Middle frontal gyrus (tissue), 1 donor: ENCODE data around the gene HCFC1.
"Not testable (repeated sequence)": the region's sequence is repeated elsewhere in the genome, so short reads cannot be mapped to it uniquely, and the experiment has no call there.

Experiments
- DNase-seq: peaks from one replicate; pipeline ENCODE4 v3.0.0-alpha.2; 2015; ENCODE audit warnings: low spot score; ENCODE audit errors: extremely low spot score

The HCFC1 gene

DNA sequence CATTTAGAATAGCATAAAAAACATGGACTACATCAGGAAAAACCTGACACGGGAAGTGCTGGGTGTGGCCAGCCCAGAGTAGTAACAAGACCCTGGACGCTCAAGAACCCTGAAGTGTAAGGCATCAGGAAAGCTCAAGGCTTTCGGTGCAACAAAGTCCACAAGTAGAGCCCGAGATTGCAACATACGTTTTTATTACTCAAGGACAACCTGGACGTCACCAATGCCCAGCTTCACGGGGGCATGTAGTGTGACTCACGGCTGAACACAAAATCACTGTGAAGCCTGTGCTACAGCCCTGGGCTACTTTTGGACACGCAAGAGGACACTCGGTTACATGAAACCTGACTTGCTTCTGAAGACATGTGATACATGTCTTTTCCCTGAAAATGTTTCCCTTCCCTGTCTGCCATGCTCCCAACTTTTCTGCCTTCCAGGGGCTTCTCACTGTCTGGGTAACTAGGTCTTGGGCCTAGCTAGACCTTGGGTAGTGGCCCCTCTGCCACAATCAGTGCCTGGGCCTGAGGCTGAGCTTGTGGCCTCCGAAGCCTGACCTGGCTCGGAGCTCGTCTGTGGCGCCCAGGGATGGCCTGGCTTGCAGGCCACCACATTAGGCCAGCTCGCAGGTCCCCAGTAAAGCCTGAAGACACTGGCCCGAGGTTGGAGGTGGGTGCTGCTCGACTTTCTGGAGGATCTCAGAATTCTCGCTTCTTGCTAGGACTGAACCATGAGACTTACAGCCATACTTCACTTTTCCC is 38.9 kb upstream of the HCFC1 start:
- DNase-seq = no peak

DNA sequence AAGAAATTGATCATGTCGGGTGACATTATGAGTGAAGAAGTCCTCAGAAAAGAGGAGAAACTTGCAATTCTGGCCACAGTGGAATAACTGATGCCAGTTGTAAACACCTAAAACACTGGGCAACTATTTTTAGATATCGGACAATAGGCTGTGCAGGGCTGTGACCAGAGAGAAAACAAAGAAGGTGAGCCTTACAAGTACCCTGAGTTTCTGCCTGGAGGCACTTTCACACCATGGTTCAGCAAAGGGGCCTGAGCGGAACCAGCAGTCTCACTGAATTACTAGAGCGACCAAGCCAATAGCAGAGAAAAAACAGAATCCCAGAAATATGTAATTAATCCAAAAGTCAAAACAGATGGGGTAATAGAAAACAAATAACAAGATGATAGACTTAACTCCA is 36.9 kb upstream of the HCFC1 start:
- no peak for DNase-seq

DNA sequence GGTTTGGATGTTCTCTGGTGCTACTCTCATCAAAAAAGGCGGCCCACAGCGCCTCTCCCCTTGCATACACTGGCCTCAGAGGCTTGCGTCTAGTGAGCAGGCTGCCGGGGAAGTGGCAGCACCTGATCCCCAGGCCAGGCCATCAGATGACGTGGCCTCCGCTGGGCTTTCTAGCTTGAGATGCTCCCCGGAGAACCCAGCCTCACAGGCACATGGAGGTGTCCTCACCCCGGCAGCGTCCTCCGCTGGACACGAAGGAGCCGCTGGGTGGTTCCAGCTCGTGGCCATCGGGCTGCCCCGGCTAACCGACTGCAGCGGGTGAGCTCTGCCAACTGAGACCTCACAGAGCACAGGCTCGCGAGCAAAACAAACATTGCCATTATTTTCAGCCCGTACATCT is 35.3 kb upstream of the HCFC1 start:
- no peak for DNase-seq

DNA sequence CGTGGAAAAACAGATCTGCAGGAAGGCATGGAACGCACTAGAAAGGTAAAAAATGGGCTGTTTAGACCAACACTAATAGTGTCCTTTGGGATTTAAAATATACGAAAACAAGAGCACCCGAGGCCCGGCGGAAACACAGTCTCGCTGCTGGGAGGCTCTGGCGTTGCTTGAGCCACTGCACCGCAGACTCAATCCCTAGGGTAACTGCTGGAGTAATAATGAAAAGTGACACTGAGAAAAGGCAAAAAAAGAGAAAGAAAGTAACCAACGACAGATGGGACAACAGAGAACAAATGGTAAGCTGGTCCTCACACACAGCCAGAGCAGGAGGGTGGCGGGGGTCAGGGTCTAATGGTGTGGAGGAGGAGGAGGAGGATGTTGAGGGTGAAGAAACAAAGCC is 32.7 kb upstream of the HCFC1 start:
- no peak for DNase-seq

DNA sequence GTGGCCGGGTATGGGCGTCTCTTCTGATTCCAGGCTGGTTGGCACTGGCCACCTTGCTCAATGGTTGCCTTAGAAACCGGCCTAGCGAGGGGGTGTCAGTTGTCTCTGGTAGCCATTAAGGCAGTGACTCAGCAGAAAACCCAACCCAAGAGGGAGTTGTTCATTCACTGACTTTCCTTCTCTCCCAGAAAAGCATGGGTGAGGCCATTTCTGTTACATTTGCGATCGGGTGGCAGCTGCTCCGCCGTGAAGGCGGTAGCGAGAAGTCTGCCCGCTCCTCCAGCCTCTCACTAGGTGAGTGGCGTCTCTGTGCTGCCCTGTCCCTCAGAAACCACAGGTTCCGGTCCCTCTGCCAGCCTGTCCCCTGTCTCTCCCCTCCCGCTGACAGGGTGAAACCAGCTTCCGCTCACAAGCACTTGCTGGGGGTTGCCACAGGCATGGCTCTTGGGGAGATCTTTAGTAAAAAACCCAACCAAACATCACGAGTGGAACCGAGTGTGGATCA is 30.6 kb upstream of the HCFC1 start:
- peak; percentile 38 for DNase-seq

DNA sequence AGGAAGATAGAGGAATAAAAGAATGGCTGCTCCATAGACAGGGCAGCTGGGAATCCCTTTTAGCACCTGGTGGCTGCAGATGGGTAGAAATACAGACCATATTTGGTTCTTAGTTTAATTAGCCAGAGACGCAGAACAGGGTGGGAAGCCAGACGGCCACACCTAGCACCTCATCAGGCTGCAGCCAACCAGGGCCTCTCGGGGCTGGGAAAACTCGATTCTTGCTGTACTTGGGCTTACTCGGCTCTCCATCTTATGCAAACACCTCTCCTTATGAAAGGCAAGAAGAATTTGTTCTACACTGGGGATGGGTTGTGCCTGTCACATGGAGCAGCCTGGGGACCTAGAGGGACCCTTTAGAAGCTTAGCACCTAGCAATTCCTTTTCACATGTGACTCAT is 28.4 kb upstream of the HCFC1 start:
- DNase-seq = no peak

DNA sequence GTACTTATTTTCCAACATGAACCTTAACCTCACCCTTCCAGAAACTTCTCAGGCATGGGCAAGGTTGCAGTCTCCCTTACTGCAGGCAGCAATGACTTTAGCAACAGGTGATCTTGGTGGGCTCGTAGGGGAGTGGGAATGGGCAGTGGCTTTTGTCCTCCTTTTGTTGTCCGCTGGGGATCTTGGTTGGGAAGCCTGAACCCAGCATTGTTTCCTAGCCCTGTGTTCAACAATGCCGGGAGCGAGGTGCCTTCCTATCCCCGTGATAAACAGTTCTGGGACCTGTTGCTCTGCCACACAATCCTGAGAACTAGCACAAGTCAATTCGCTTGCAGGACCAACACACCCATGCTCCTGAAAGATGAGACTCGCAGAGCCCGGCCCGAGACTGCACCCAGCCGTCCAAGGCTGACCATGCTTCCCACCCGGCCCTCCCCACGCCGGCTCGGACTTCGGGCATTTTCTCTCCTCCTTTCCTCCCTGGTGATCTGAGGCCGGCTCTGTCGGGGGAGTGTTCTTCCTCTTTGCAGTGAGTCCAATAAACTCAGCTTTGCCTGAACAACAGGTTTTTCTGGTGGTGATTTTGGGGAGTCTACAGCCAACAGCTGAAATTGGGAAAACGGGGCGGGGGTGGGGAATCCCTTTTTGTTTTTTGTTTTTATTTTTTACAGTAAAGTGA is 27.9 kb upstream of the HCFC1 start:
- no peak for DNase-seq

DNA sequence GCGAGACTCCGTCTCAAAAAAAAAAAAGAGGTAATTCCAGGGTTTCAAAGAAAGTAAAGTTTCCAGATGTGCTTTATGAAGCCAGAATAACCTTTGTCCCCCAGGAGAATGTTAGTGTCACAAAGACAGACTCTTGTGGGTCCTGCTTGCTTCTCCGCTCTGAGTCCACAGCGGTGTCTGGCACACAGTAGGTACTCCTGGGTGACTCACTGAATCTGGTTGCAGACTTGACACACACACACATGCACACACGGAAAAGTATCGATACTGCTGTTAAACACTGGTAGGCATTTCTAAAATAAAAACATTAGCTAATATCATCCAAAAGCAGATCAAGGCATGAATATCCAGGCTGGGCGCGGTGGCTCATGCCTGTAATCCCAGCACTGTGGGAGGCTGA is 23.9 kb upstream of the HCFC1 start:
- DNase-seq = no peak

DNA sequence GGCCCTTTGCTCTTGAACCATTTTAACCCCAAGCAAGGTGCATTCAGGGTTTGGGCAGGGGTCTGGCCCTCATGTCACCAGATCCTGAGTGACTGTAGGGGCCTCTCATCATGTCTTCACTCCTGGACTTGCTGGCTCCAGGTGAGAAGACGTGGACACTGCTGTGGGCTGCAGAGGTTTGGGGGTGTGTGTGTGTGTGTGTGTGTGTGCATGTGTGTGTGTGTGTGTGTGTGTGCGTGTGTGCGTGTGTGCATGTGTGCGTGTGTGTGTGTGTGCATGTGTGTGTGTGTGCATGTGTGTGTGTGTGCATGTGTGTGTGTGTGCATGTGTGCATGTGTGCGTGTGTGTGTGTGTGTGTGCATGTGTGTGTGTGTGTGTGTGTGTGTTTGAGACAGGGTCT is 22.8 kb upstream of the HCFC1 start:
- DNase-seq = not testable (repeated sequence)

DNA sequence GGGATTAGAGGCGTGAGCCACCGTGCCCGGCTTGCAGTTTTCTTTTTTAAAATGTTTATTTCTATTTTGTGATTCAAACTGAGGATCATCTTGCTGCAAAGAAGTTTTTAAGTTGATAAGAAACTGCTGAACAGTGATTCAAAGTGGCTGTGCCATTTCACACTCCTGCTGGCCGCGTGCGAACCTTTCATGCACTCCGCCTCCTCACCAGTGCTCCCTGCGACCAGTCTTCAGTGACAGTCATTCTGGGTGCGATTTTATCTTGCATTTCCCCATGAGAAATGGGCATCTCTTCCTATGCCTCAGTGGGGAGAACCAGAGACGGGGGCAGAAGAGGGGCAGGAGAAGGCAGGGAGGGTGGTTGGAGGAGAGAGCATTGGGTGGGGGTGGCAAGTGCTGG is 22.4 kb upstream of the HCFC1 start:
- no peak for DNase-seq

DNA sequence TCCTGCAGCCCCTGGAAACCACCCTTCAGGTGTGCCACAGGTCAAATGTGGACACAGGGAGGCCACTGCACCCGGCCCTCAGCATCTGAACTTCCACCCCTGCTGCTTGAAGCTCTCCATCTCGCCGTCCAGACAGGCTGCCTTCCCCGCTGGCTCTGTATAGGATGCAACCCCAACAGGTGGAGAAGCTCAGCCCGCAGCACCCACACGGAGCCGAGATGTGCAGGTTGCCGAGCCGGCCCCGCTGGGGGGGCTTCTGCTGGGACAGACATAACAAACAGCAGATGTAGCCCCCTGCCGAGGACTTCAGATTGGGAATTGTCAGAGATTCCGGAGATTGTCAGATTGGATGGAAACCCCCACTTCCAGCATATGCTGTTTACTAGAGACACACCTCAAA is 21.5 kb upstream of the HCFC1 start:
- DNase-seq = no peak

DNA sequence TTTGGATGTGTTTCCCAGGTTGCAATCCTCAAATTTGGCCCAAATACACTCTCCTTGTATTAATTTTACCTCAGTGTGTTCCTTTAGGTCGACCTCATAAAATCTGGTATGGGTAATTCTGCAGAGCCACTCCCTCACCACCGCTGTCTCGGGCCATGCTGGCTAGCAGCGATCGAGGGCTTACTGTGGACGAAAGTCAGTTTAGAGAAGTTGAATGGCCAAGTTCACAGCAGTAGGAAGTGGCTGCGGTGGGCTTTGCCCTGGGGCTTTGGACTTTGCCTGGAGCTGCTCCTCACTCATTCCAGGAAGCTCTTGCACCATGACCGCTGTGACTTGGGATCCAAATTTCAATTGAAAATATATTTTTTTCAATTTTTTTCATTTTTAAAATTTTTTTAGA is 20.6 kb upstream of the HCFC1 start:
- no peak for DNase-seq

DNA sequence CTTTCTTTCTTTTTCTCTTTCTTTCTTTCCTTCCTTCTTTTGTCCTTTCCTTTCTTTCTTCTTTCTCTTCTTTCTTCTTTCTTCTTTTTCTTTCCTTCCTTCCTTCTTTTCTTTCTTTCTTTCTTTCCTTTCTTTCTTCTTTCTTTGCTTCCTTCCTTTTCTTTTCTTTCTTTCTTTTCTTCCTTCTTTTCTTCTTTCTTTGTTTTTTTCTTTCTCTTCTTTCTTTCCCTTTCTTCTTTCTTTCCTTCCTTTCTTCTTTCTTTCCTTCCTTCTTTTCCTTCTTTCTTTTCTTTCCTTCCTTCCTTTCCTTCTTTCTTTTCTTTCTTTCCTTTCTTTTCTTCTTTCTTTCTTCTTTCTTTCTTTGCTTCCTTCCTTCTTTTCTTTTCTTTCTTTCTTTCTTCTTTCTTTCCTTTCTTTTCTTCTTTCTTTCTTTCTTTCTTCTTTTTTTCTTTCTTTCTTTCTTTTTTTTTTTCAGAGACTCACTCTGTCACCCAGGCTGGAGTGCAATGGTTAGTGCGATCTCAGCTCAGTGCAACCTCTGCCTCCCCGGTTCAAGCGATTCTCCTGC is 19.5 kb upstream of the HCFC1 start:
- no peak for DNase-seq

DNA sequence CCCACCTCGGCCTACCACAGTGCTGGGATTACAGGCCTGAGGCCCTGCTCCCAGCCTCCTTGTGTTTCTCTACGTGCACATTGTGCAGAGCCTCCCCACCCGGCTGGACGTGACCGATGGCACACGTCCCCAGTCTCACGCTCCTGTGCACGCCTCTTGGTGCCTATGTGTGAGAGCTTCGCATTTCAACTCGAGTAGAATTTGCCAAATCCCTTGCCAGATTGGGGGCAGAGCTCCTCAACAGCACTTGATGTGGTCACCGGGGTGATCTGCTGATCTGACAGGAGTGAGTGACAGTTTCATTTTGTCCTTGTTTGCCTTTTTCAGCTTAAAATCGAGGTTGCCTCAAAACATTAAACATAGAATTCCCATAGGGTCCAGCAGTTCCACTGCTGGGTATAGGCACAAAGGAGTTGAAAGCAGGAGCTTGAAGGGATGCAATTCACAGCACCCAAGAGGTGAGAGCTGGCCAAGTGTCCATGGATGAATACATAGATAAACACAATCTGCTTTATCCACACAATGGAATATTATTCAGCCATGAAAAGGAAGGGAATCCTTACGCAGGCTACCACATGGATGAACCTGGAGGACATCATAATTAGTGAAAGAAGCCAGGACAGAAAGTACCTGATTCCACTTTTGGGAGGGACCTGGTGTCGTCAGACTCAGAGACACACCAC is 18.5 kb upstream of the HCFC1 start:
- DNase-seq = no peak

DNA sequence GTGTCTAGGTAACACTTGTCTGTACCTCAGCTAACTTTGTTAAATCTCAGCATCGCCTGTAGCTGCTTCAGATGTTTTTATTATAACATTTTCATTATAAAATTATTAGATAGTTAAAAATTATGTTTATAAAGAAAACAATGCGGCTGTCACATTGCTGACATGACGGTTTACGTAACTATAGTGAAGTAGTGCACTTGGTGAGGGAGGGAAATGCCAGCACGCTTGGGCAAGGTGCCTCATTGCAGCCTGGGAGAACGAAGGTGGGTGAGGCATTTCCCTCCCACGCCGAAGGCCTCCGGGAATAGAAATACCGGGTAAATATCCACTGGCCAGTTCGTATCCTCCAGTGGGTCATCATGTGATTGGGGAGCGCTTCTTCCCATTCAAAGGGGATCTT is 16.9 kb upstream of the HCFC1 start:
- no peak for DNase-seq

DNA sequence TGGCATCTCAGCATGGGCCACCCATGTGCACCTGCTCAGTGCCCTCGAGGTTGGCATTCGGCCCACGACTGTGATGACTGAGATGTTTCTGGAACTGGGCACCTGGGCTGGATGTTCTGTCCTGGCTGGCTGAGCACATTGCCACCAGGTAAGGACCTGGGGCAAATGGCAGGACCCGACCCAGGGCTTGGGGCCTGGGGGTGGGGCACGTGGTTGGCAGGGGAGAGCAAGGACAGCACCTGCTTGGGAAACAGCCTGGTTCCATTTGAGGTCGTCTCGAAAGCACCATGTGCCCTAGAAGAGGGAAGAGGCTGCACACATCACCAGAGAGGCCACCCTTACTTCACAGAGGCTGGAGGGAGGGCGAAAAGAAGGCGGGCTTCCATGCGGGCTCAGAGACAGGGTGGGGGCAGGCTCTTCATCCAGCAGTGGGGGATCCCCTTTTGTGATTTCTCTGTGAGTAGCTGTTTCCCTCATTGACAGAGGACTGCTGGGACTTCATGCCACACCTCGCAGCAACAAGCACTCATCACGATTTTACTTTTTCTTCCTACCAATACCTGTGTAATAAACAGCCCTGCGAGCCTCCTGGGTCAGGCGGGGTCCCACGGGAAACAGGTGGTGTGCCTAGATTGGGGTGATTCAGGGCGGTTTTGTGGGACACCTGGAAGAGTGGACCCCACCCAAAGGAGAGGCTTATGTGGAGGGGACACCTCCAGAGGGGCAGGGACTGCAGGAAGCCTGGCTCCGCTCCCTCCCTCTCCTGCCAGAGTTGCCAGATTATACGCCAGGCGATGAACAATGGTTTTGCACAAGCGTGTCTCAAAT is 12.9 kb upstream of the HCFC1 start:
- DNase-seq = no peak

DNA sequence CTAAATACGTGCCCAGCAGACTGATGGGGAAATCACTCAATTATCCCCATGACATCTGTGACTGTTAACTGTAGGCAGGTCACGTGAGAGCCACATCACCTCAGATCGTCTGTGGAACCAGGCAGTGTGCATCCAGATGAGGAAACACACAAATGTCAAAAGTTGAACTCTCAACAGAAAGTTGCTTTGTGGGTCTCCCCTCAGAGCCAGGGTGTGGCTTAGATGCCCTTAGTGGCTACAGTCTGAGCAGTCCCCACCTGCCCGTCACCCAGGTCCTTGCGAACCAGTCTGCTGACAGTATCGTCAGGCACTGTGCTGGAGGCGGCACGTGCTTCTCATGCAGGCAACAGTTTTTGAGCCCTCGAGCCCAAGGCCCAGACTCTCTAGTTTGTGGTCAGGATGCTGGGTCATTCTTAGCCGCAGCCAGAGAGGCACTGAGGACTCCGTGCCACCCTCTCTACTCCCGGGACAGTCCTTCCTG is 11.7 kb upstream of the HCFC1 start:
- no peak for DNase-seq

DNA sequence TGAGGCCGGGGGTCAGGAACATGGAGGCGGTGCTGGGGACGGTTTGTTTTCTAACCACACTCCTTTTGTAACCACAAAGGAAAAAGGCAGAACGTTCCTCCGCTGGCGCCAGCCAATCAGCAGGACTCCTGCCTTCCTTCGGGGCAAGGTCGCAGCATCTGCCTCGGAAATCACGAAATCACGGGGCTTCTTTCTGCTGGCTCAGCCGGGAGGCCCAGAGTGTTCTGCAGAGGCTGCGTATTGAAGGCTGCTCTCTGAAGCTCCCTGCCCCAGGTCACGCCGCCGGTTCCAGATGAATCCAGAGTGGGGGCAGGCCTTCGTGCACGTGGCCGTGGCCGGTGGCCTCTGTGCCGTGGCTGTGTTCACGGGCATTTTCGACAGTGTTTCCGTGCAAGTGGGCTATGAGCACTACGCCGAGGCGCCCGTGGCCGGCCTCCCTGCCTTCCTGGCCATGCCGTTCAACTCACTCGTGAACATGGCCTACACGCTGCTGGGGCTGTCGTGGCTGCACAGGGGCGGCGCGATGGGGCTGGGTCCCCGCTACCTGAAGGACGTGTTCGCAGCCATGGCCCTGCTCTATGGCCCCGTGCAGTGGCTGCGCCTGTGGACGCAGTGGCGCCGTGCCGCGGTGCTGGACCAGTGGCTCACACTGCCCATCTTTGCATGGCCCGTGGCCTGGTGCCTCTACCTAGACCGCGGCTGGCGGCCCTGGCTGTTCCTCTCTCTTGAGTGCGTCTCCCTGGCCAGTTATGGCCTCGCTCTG is 10.3 kb upstream of the HCFC1 start:
- DNase-seq = no peak

DNA sequence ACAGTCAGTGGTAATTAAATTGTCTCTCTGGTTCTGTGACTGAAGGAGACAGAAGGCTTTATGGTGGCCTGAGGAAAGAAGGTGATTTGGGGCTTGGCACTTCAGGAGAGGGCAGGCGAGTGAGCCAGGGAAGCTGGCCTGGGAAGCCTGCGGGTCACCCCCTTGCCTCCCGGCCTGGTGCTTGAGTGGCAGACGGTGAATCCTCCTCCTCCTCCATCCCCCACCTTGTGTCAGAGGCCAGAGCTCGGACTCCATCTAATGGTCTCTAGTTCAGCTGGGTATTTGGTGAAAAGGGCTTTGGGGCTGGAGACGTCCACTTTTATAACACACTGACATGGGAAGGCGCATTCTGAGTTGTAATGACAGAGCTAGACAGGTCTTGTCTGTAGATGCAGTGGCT is 9.6 kb upstream of the HCFC1 start:
- DNase-seq = no peak

DNA sequence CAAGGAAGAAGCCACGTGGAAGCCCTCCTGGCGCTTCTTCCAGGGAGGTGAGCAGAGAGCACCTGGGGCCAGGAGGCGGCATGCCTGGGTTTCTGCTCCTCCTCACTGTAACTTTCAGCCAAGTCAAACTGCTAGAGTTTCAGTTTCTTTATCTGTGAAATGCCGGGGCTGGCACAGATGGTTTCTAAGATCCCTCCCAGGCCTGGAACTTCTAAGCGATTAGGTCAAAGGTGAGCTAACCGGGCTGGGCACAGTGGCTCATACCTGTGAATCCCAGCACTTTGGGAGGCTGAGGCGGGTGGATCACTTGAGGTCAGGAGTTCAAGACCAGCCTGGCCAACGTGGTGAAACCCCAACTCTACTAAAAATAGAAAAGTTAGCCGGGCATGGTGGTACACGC is 8.8 kb upstream of the HCFC1 start:
- DNase-seq = not testable (repeated sequence)
